Measurements from ENCODE around the gene MIF4GD.

DNA sequence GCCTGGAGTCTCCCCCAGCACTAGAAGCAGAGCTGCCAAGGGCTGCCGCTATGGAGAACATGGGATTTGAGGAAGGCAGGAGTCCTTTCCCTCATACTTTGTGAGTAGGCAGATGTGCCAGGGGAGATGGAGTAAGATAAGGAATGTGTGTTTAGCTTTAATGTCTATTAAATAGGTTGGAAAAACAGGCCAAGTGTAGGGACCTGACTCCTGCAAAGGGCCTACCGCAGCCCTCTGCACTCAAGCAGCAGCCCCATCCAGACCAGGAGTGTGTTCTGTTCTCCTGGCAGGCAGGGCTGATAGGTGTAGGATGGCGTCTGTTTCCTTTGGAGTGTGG lies 1.8 kb upstream of the MIF4GD start:
- TF ChIP-seq POLR2A (IDR thresholded peaks at IDR 0.05), result no peak
- TF ChIP-seq POLR2AphosphoS5 (IDR thresholded peaks at IDR 0.05), result no peak

Data from breast epithelium (tissue), 3 donors.